Measurements from ENCODE around the gene SMPD2.

Gene SMPD2

GRCh38 chr6:109440331-109441068, at the start of gene SMPD2, which contains the start of gene PPIL6:
Gene SMPD2, plus strand, starts transcription at chr6:109440724. Its CDS starts 398 bp downstream, at chr6:109441122.
Gene PPIL6, minus strand, starts transcription at chr6:109440628. Its CDS starts 38 bp downstream, at chr6:109440590.
- DNase-seq = peak; percentile 86 to 92 (median 91)

GRCh38 chr6:109393157-109393885, 47.2 kb upstream of the SMPD2 start:
- DNase-seq = no peak

- DNase-seq = no peak
These were observed 46.6 kb upstream of the SMPD2 start for GRCh38 chr6:109393886-109394281.

GRCh38 chr6:109396046-109396718, 44.3 kb upstream of the SMPD2 start:
- DNase-seq = no peak

- DNase-seq = peak in 1 of 3 experiments; percentile 23
These were observed 43.5 kb upstream of the SMPD2 start for GRCh38 chr6:109397020-109397419.

- no peak for DNase-seq
These were observed 34.3 kb upstream of the SMPD2 start for GRCh38 chr6:109406196-109406595.

GRCh38 chr6:109411034-109411433, 29.5 kb upstream of the SMPD2 start:
- DNase-seq = no peak

- DNase-seq = no peak
These were observed 22.9 kb upstream of the SMPD2 start for GRCh38 chr6:109417646-109418045.

- no peak for DNase-seq
These were observed 19.8 kb upstream of the SMPD2 start for GRCh38 chr6:109420751-109421150.

- no peak for DNase-seq
These were observed 19.3 kb upstream of the SMPD2 start for GRCh38 chr6:109421184-109421583.

GRCh38 chr6:109424946-109425345, 15.6 kb upstream of the SMPD2 start:
- no peak for DNase-seq

GRCh38 chr6:109428889-109429477, 11.5 kb upstream of the SMPD2 start:
- DNase-seq = no peak

- no peak for DNase-seq
These were observed 11.0 kb upstream of the SMPD2 start for GRCh38 chr6:109429496-109429895.

GRCh38 chr6:109434456-109434855, 6.1 kb upstream of the SMPD2 start:
- DNase-seq = no peak

GRCh38 chr6:109436041-109436440, 4.5 kb upstream of the SMPD2 start:
- no peak for DNase-seq

GRCh38 chr6:109441069-109441816, 719 bp downstream of the SMPD2 start:
- DNase-seq = peak; percentile 46 to 75 (median 71)

- no peak for DNase-seq
These were observed 1.9 kb downstream of the SMPD2 start for GRCh38 chr6:109442393-109442924.

GRCh38 chr6:109443425-109443950, 3.0 kb downstream of the SMPD2 start:
- no peak for DNase-seq

- no peak for DNase-seq
These were observed 4.9 kb downstream of the SMPD2 start for GRCh38 chr6:109445382-109445781.

- DNase-seq = no peak
These were observed 5.5 kb downstream of the SMPD2 start for GRCh38 chr6:109446072-109446471.

- no peak for DNase-seq
These were observed 6.0 kb downstream of the SMPD2 start for GRCh38 chr6:109446541-109446940.

- DNase-seq = no peak
These were observed 6.6 kb downstream of the SMPD2 start for GRCh38 chr6:109447087-109447486.
